Measurements from ENCODE around the gene USP3.

- TF ChIP-seq CTCF (IDR thresholded peaks at IDR 0.05) (no peak), EZH2phosphoT487 (IDR thresholded peaks at IDR 0.05) (no peak)
These were observed 59.7 kb downstream of the USP3 start for GRCh38 chr15:63564093-63564492.
